B cell (primary cell): Measurements from ENCODE around the gene CALML6. TPM values are rescaled to one million over a fixed set of nuclear protein-coding genes. Genes with fewer than 3 reads are reported as not detected.

Experiments used
- ATAC-seq: fragments of 200-7000 bp; cut with Tn5 transposase; one replicate; pipeline ENCODE4 v1.10.0; 2021; ENCODE audit warnings: low read depth, mild to moderate bottlenecking, moderate number of reproducible peaks, moderate library complexity
- CTCF ChIA-PET: fragments of 350-600 bp; sonication (Branson Sonifier 250); formaldehyde crosslinking; loops from one replicate; lab custom pipeline; 2021; ENCODE audit warnings: antibody characterized with exemption, inconsistent platforms; lab: Charles Lee
- POLR2A ChIA-PET: fragments of 350-600 bp; sonication (Branson Sonifier 250); formaldehyde crosslinking; loops from one replicate; lab custom pipeline; 2021; ENCODE audit warnings: antibody characterized with exemption; lab: Charles Lee
- DNase-seq: peaks from one replicate; pipeline ENCODE4 v3.0.0; 2013
- H2AFZ ChIP-seq: 2 replicates; pipeline ENCODE4 v1.6.1; 2012; ENCODE audit warnings: mild to moderate bottlenecking, low read depth, low read length; ENCODE audit not compliant: insufficient read depth, poor library complexity, severe bottlenecking
- H3K27ac ChIP-seq, 2 donors: 1 replicate in 1 of 2; 2 replicates in 1 of 2; pipeline ENCODE4 v1.5.1; 2012 to 2013; ENCODE audit warnings: low read length in 2 of 2, mild to moderate bottlenecking in 2 of 2, moderate library complexity in 1 of 2
- H3K27me3 ChIP-seq, 4 experiments: fragments of 200-600 bp in 1 of 4; sonication (generic) in 1 of 4; replicated peaks in 1 of 4; 1 replicate in 2 of 4; 2 replicates in 2 of 4; pipeline versions ENCODE4 v1.6.1 to v1.7.0; 2013 to 2016; ENCODE audit warnings: low read length in 3 of 4, mild to moderate bottlenecking in 2 of 4, mixed read lengths in 1 of 4, moderate library complexity in 1 of 4; ENCODE audit not compliant: insufficient read depth in 4 of 4, control insufficient read depth in 3 of 4; ENCODE audit errors: control extremely low read depth in 1 of 4
- H3K36me3 ChIP-seq, 2 experiments: replicated peaks in 1 of 2; 1 replicate in 1 of 2; 2 replicates in 1 of 2; pipeline versions ENCODE4 v1.6.1 to v1.7.1; 2013; ENCODE audit warnings: low read length in 1 of 2; ENCODE audit not compliant: insufficient read depth in 2 of 2, control insufficient read depth in 1 of 2; ENCODE audit errors: control extremely low read depth in 1 of 2, extremely low read depth in 1 of 2
- H3K4me1 ChIP-seq, 2 donors: fragments of 200-600 bp in 1 of 2; sonication (generic) in 1 of 2; 1 replicate in 1 of 2; 2 replicates in 1 of 2; pipeline versions ENCODE4 v1.5.1 to v1.6.1; 2013 to 2017; ENCODE audit warnings: low read length in 2 of 2; ENCODE audit not compliant: control insufficient read depth in 2 of 2, insufficient read depth in 2 of 2
- H3K4me2 ChIP-seq: replicated peaks from 2 replicates; pipeline ENCODE3; 2012; ENCODE audit warnings: mild to moderate bottlenecking, low read depth, low read length; ENCODE audit not compliant: poor library complexity, severe bottlenecking
- H3K4me3 ChIP-seq, 5 experiments: fragments of 200-600 bp in 1 of 5; sonication (generic) in 1 of 5; 1 replicate in 3 of 5; 2 replicates in 2 of 5; pipeline versions ENCODE4 v1.5.1 to v1.7.0; 2011 to 2016; ENCODE audit warnings: low read length in 4 of 5, mild to moderate bottlenecking in 4 of 5, low read depth in 2 of 5, control low read depth in 1 of 5, moderate library complexity in 1 of 5; ENCODE audit not compliant: insufficient read depth in 1 of 5; ENCODE audit errors: control extremely low read depth in 1 of 5, extremely low read depth in 1 of 5
- H3K79me2 ChIP-seq: fragments of 200-600 bp; sonication (generic); one replicate; pipeline ENCODE4 v1.6.0; 2016; ENCODE audit warnings: low read length; ENCODE audit not compliant: control insufficient read depth, insufficient read depth
- H3K9ac ChIP-seq: fragments of 200-600 bp; sonication (generic); 2 replicates; pipeline ENCODE4 v1.6.1; 2017; ENCODE audit warnings: mild to moderate bottlenecking, low read length, moderate library complexity
- H3K9me3 ChIP-seq, 3 donors: one replicate each; pipeline versions ENCODE4 v1.6.1 to v1.7.1; 2013; ENCODE audit warnings: low read length in 2 of 3; ENCODE audit not compliant: control insufficient read depth in 2 of 3, insufficient read depth in 1 of 3; ENCODE audit errors: control extremely low read depth in 1 of 3
- H4K20me1 ChIP-seq: 2 replicates; pipeline ENCODE4 v1.6.0; 2012; ENCODE audit warnings: mild to moderate bottlenecking, low read length; ENCODE audit not compliant: insufficient read depth, control insufficient read depth, poor library complexity, severe bottlenecking
- H3K27ac Mint-ChIP-seq: one replicate; pipeline ENCODE4 v1.8.0; 2021; ENCODE audit warnings: mixed read lengths
- H3K27me3 Mint-ChIP-seq: one replicate; pipeline ENCODE4 v1.8.0; 2021; ENCODE audit warnings: mixed read lengths
- H3K4me1 Mint-ChIP-seq: one replicate; pipeline ENCODE4 v1.8.0; 2021; ENCODE audit warnings: mixed read lengths
- H3K4me3 Mint-ChIP-seq: one replicate; pipeline ENCODE4 v1.8.0; 2021; ENCODE audit warnings: mixed read lengths
- H3K9me3 Mint-ChIP-seq: one replicate; pipeline ENCODE4 v1.8.0; 2022; ENCODE audit warnings: mixed read lengths; ENCODE audit not compliant: insufficient read depth
- CTCF ChIP-seq: fragments of 200-600 bp; IDR thresholded peaks from one replicate; pipeline ENCODE4 v1.8.0; 2022; ENCODE audit warnings: antibody characterized with exemption, mild to moderate bottlenecking
- EZH2 ChIP-seq: IDR thresholded peaks from 2 replicates; pipeline ENCODE4 v1.6.1; 2012; ENCODE audit warnings: borderline replicate concordance, low read depth, mild to moderate bottlenecking, moderate library complexity, low read length; ENCODE audit not compliant: insufficient read depth, poor library complexity, severe bottlenecking
- WGBS: methylation state at CpG from one replicate; pipeline ENCODE4 v1.1.5; 2013; ENCODE audit warnings: missing lambda C conversion rate; ENCODE audit not compliant: insufficient coverage; 5-methylcytosine and 5-hydroxymethylcytosine counted together
- intact Hi-C: fragments of 100-400 bp; cut with micrococcal nuclease; formaldehyde crosslinking; loops from one replicate; pipeline ENCODE4 v1.10.0; 2022
- polyA plus RNA-seq: library from polyadenylated mRNA; depleted of rRNA; stranded (reverse); fragments of >200 nt; gene quantifications from 2 replicates; pipeline ENCODE4 v1.2.3, GENCODE V29; 2012
- total RNA-seq, 2 donors: library from RNA; stranded (reverse); fragments of 120-200 nt in 1 of 2; gene quantifications; 1 replicate in 1 of 2; 2 replicates in 1 of 2; pipeline versions ENCODE4 v1.2.3 to v1.2.4, GENCODE V29; 2013 to 2022

CALML6 gene
- total and polyA plus RNA-seq, 2 donors (not counting 1 experiment from before 2014, with no cell fraction given): 0.64 to 2.0 TPM

- H3K79me2 ChIP-seq: no peaks in the 10 kb centered on the region
- H3K4me2 ChIP-seq: no peak overlapping the region
These were observed 40.6 kb downstream of the CALML6 start for GRCh38 chr1:1955621-1956094.

GRCh38 chr1:1956101-1956500, 41.0 kb downstream of the CALML6 start:
- Histone ChIP-seq H3K9ac (no peak overlapping the region), H3K36me3 (no peaks in the 10 kb centered on the region), H3K4me3 (no peak overlapping the region), H3K79me2 (no peaks in the 10 kb centered on the region), H2AFZ (no peak overlapping the region), H3K4me2 (no peak overlapping the region), H3K27ac (no peak overlapping the region), H4K20me1 (no peaks in the 10 kb centered on the region), H3K4me1 (no peaks in the 10 kb centered on the region), H3K27me3 (peaks cover 0 to 31% (median 3%) of the 10 kb centered on the region in 4 experiments), H3K9me3 (peaks cover 0 to 12% (median 3%) of the 10 kb centered on the region in 3 donors)
- H3K27me3 Mint-ChIP-seq: peaks cover 39% of the 10 kb centered on the region
- H3K9me3 Mint-ChIP-seq: peaks cover 5% of the 10 kb centered on the region
- 81% methylated on average over 7 of the region's 7 CpGs for WGBS
- intact Hi-C loops: no loop called here
- DNase-seq: no peak
- TF ChIP-seq EZH2: no peak
- H3K27ac Mint-ChIP-seq: no peak overlapping the region
- no peak overlapping the region for H3K4me3 Mint-ChIP-seq
- ATAC-seq: no peak
- H3K4me1 Mint-ChIP-seq: no peaks in the 10 kb centered on the region
- ChIA-PET CTCF (no interaction called here), POLR2A (no interaction called here)

More at GRCh38 chr1:1955621-1956094, 40.6 kb downstream of the CALML6 start:
- Mint-ChIP-seq H3K4me3 (no peak overlapping the region), H3K9me3 (peaks cover 7% of the 10 kb centered on the region), H3K27ac (no peak overlapping the region), H3K27me3 (peaks cover 35% of the 10 kb centered on the region), H3K4me1 (no peaks in the 10 kb centered on the region)
- no peak overlapping the region for H3K9ac ChIP-seq
- ATAC-seq: no peak
- TF ChIP-seq CTCF (no peak), EZH2 (no peak)
- DNase-seq: no peak
- no peaks in the 10 kb centered on the region for H3K4me1 ChIP-seq
- H3K4me3 ChIP-seq: no peak overlapping the region
- H3K27ac ChIP-seq: no peak overlapping the region
- H4K20me1 ChIP-seq: no peaks in the 10 kb centered on the region
- H3K27me3 ChIP-seq: peaks cover 0 to 26% (median 3%) of the 10 kb centered on the region in 4 experiments
- WGBS: 84% methylated on average over 13 of the region's 14 CpGs
- intact Hi-C loops: no loop called here
- peaks cover 0 to 16% (median 6%) of the 10 kb centered on the region in 3 donors for H3K9me3 ChIP-seq
- ChIA-PET POLR2A (no interaction called here), CTCF (no interaction called here)
- H2AFZ ChIP-seq: no peak overlapping the region
- H3K36me3 ChIP-seq: no peaks in the 10 kb centered on the region
